Measurements from ENCODE around the gene GRIK1.

DNA sequence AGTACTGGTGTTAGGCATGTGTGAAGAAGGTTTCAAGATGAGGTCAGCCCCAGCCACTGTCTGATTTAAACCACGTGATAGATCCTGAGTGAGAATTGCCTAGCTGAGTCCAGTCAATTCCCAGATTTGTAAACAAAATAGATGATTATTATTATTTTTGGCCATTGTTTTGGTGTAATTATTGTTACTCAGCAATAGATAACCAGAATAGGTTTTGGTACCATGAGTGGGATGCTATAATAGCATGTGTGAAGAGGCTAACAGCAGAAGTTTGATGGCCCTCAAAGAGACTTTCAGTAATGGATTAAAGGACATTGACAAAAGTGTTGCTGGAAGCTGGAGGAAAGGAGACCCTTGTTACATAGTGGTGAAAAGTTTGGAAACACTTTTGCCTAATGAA, 426.3 kb downstream of the GRIK1 start:
- TF ChIP-seq, protein P1, sequence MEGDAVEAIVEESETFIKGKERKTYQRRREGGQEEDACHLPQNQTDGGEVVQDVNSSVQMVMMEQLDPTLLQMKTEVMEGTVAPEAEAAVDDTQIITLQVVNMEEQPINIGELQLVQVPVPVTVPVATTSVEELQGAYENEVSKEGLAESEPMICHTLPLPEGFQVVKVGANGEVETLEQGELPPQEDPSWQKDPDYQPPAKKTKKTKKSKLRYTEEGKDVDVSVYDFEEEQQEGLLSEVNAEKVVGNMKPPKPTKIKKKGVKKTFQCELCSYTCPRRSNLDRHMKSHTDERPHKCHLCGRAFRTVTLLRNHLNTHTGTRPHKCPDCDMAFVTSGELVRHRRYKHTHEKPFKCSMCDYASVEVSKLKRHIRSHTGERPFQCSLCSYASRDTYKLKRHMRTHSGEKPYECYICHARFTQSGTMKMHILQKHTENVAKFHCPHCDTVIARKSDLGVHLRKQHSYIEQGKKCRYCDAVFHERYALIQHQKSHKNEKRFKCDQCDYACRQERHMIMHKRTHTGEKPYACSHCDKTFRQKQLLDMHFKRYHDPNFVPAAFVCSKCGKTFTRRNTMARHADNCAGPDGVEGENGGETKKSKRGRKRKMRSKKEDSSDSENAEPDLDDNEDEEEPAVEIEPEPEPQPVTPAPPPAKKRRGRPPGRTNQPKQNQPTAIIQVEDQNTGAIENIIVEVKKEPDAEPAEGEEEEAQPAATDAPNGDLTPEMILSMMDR (IDR thresholded peaks at IDR 0.05; ENCODE audit: poor library complexity, severe bottlenecking) = no peak
- no peak for TF ChIP-seq TAF1 (IDR thresholded peaks at IDR 0.05; ENCODE audit: low read depth)
- TF ChIP-seq EP300 (conservative IDR thresholded peaks at IDR 0.05; ENCODE audit: poor library complexity, severe bottlenecking) = no peak
- no peak for TF ChIP-seq EZH2 (IDR thresholded peaks at IDR 0.05; ENCODE audit: borderline replicate concordance, insufficient read depth, low read length, poor library complexity, severe bottlenecking)
- TF ChIP-seq RAD21 (conservative IDR thresholded peaks at IDR 0.05) = no peak
- TF ChIP-seq POLR2AphosphoS5 (IDR thresholded peaks at IDR 0.05) = no peak
